Testis (tissue), 2 donors: ENCODE results near the gene SLC30A10.

Experiments
- CTCF ChIP-seq, 3 experiments: fragments of 450-650 bp in 2 of 3; fragments of 200-600 bp in 1 of 3; sonication (generic) in 1 of 3; IDR thresholded peaks; one replicate each; pipeline ENCODE4 v1.5.1; 2016 to 2019; ENCODE audit warnings: antibody characterized with exemption in 3 of 3, mild to moderate bottlenecking in 2 of 3, moderate library complexity in 1 of 3
- POLR2A ChIP-seq: fragments of 450-650 bp; IDR thresholded peaks from one replicate; pipeline ENCODE4 v1.6.1; 2017; ENCODE audit warnings: antibody characterized with exemption, mild to moderate bottlenecking, moderate library complexity

- TF ChIP-seq CTCF (IDR thresholded peaks at IDR 0.05) = no peak
- TF ChIP-seq POLR2A = no peak
These were observed 46.3 kb downstream of the SLC30A10 start for GRCh38 chr1:219882096-219882495.
